NCI-H82 treated with DMSO at 0.1 percent for 48 hours (cell line): ENCODE data around the gene NPNT.

ENCODE experiments used
- DNase-seq: peaks from one replicate; lab custom pipeline; 2025; ENCODE audit not compliant: unreplicated experiment; lab: John Stamatoyannopoulos, UW

Gene NPNT

DNA sequence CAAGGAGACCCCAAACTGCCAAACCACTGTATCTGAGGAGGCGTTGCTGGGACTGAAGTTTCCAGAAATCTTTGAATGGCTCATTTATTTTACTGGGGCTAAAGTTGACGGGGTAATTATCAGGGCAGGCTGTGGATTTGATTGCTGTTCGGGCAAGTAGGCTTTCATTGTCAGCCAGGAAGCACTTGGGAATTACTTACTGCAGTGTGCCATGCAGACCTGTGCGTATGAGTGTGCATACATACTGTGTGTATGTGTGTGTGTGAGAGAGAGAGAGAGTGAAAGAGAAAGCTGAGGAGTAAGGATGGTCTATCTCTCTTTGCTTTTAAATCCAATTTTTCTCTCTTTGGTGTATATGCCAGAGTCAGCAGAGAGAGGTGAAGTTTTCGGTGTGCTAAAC lies 122.7 kb downstream of the NPNT start:
- no peak for DNase-seq

DNA sequence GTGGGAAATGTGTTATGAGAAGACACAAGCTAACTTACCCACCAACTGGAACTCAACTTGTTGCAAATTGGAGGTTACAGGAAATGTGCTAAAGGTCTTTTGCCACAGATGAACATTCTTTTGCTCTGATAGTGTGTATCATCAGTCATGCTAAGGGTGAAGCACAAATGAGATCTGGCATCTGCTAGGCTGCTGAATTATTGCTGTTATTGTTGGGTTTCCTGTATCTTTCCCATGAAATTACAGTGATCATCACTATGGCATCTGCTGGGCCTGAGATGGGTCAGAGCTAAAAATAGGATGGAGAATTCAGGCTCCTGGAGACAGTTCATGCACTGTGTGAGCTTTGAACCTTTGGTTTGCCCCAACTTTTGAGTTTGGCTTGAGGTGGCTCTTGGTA lies 124.5 kb downstream of the NPNT start:
- no peak for DNase-seq
